HCT116 (cell line): ENCODE measurements around the gene PATE3. TPM values are rescaled to one million over a fixed set of nuclear protein-coding genes. Genes with fewer than 3 reads are reported as not detected.

ENCODE experiments used
- ATAC-seq: fragments of 200-7000 bp; cut with Tn5 transposase; 2 replicates; pipeline ENCODE4 v1.9.1; 2020; ENCODE audit warnings: mild to moderate bottlenecking, moderate library complexity
- BruUV-seq: library from RNA; stranded (reverse); fragments of 400-500 nt; replicated peaks from 2 replicates; lab custom pipeline; 2021; lab: Mats Ljungman, UMichigan
- CTCF ChIA-PET: fragments of 300-600 bp; sonication (Branson Sonifier 250); formaldehyde crosslinking; loops from one replicate; lab custom pipeline; 2021; ENCODE audit warnings: antibody characterized with exemption; lab: Charles Lee
- POLR2A ChIA-PET: fragments of 300-600, 350-600 bp; sonication (Branson Sonifier 250); formaldehyde crosslinking; loops from one replicate; lab custom pipeline; 2021; ENCODE audit warnings: antibody characterized with exemption; lab: Charles Lee
- RAD21 ChIA-PET, 2 experiments: fragments of 300-600 bp; sonication (Branson Sonifier 250); formaldehyde crosslinking; loops; one replicate each; lab custom pipeline; 2023; ENCODE audit warnings: low total read pairs in 2 of 2; ENCODE audit not compliant: uncharacterized antibody in 2 of 2, unreplicated experiment in 2 of 2, low non-redundant PET in 1 of 2; lab: Charles Lee
- DNase-seq: peaks from one replicate; pipeline ENCODE4 v3.0.0-alpha.2; 2010; ENCODE audit warnings: low read depth, low spot score
- H2AFZ ChIP-seq: fragments of 200-600 bp; shearing (Covaris generic), sonication (generic); 2 replicates; pipeline ENCODE4 v1.6.1; 2017; ENCODE audit warnings: low read depth, mixed run types, mixed read lengths, antibody characterized with exemption, low read length; ENCODE audit not compliant: poor library complexity, severe bottlenecking
- H3K27ac ChIP-seq: 2 replicates; pipeline ENCODE4 v1.5.1; 2012; ENCODE audit warnings: low read depth, low read length
- H3K27me3 ChIP-seq: fragments of 200-600 bp; sonication (generic); 2 replicates; pipeline ENCODE4 v1.6.1; 2016; ENCODE audit warnings: mixed run types, low read length, mixed read lengths; ENCODE audit not compliant: insufficient read depth
- H3K36me3 ChIP-seq, 2 experiments: fragments of 200-500 bp in 1 of 2; fragments of 200-600 bp in 1 of 2; sonication (Bioruptor generic) in 1 of 2; sonication (generic) in 1 of 2; 2 replicates each; pipeline versions ENCODE4 v1.5.1 to v1.6.1; 2014 to 2016; ENCODE audit warnings: low read length in 2 of 2, inconsistent platforms in 1 of 2, mixed read lengths in 1 of 2, mixed run types in 1 of 2; ENCODE audit not compliant: insufficient read depth in 2 of 2, control insufficient read depth in 1 of 2
- H3K4me1 ChIP-seq, 2 experiments: fragments of 200-600 bp in 1 of 2; sonication (generic) in 1 of 2; 2 replicates each; pipeline versions ENCODE4 v1.5.1 to v1.6.1; 2012 to 2017; ENCODE audit warnings: low read length in 2 of 2, inconsistent platforms in 1 of 2, mild to moderate bottlenecking in 1 of 2, mixed read lengths in 1 of 2, mixed run types in 1 of 2, moderate library complexity in 1 of 2; ENCODE audit not compliant: insufficient read depth in 2 of 2, control insufficient read depth in 1 of 2
- H3K4me2 ChIP-seq: fragments of 200-600 bp; sonication (generic); 2 replicates; pipeline ENCODE4 v1.6.1; 2017; ENCODE audit warnings: mixed run types, low read length, mixed read lengths
- H3K4me3 ChIP-seq, 2 experiments: fragments of 200-600 bp in 1 of 2; sonication (generic) in 1 of 2; replicated peaks in 1 of 2; 2 replicates each; pipeline ENCODE4 v1.5.1; 2011 to 2016; ENCODE audit warnings: low read length in 2 of 2, control low read depth in 1 of 2, low read depth in 1 of 2, mild to moderate bottlenecking in 1 of 2, mixed read lengths in 1 of 2, mixed run types in 1 of 2
- H3K79me2 ChIP-seq: fragments of 200-600 bp; sonication (generic); 2 replicates; pipeline ENCODE4 v1.6.1; 2017; ENCODE audit warnings: mild to moderate bottlenecking, mixed run types, low read length, moderate library complexity, mixed read lengths; ENCODE audit not compliant: insufficient read depth
- H3K9ac ChIP-seq: fragments of 200-600 bp; sonication (generic); 2 replicates; pipeline ENCODE4 v1.6.1; 2016; ENCODE audit warnings: low read length, mixed read lengths
- H3K9me2 ChIP-seq: fragments of 200-600 bp; sonication (generic), shearing (Covaris generic); 2 replicates; pipeline ENCODE4 v1.6.1; 2017; ENCODE audit warnings: mixed run types, mild to moderate bottlenecking, moderate library complexity; ENCODE audit not compliant: insufficient read depth
- H3K9me3 ChIP-seq, 2 experiments: fragments of 200-500 bp in 1 of 2; fragments of 200-600 bp in 1 of 2; sonication (Bioruptor generic) in 1 of 2; sonication (generic) in 1 of 2; 2 replicates each; pipeline ENCODE4 v1.6.1; 2014 to 2017; ENCODE audit warnings: low read length in 2 of 2, mixed read lengths in 2 of 2, inconsistent platforms in 1 of 2, low read depth in 1 of 2, mild to moderate bottlenecking in 1 of 2, mixed run types in 1 of 2, moderate library complexity in 1 of 2; ENCODE audit not compliant: control insufficient read depth in 1 of 2, insufficient read depth in 1 of 2
- H4K20me1 ChIP-seq: fragments of 200-600 bp; sonication (generic), shearing (Covaris generic); 2 replicates; pipeline ENCODE4 v1.6.1; 2017; ENCODE audit warnings: mixed run types, mild to moderate bottlenecking, moderate library complexity; ENCODE audit not compliant: insufficient read depth
- ATF3 ChIP-seq: IDR thresholded peaks from 2 replicates; pipeline ENCODE4 v1.6.1; 2012
- CTCF ChIP-seq, 3 experiments: fragments of 200-600 bp in 1 of 3; sonication (generic) in 1 of 3; IDR thresholded peaks in 2 of 3; conservative IDR thresholded peaks in 1 of 3; 2 replicates each; pipeline ENCODE4 v1.5.1; 2012 to 2017; ENCODE audit warnings: low read depth in 2 of 3, low read length in 2 of 3, antibody characterized with exemption in 1 of 3, borderline replicate concordance in 1 of 3, control low read depth in 1 of 3, mild to moderate bottlenecking in 1 of 3, mixed read lengths in 1 of 3, mixed run types in 1 of 3, moderate library complexity in 1 of 3; ENCODE audit not compliant: insufficient read depth in 1 of 3
- ELF1 ChIP-seq: IDR thresholded peaks from 2 replicates; pipeline ENCODE4 v1.6.1; 2012; ENCODE audit warnings: low read depth, borderline replicate concordance
- EZH2phosphoT487 ChIP-seq: fragments of 200-600 bp; IDR thresholded peaks from 2 replicates; pipeline ENCODE4 v1.6.1; 2018; ENCODE audit warnings: antibody characterized with exemption, borderline replicate concordance
- FOSL1 ChIP-seq: IDR thresholded peaks from 2 replicates; pipeline ENCODE4 v1.6.1; 2012; ENCODE audit warnings: low read depth
- MAX ChIP-seq: IDR thresholded peaks from 2 replicates; pipeline ENCODE4 v1.6.1; 2012
- POLR2A ChIP-seq: IDR thresholded peaks from 2 replicates; pipeline ENCODE4 v1.7.0; 2011; ENCODE audit warnings: borderline replicate concordance; ENCODE audit not compliant: insufficient read depth, insufficient read length; ENCODE audit errors: extremely low read depth
- REST ChIP-seq: IDR thresholded peaks from 2 replicates; pipeline ENCODE4 v1.6.1; 2012; ENCODE audit warnings: low read depth
- SIN3A ChIP-seq: IDR thresholded peaks from 2 replicates; pipeline ENCODE4 v1.6.1; 2012; ENCODE audit warnings: low read depth
- SP1 ChIP-seq: IDR thresholded peaks from 2 replicates; pipeline ENCODE4 v1.6.1; 2012; ENCODE audit warnings: low read depth
- SRF ChIP-seq: IDR thresholded peaks from 2 replicates; pipeline ENCODE4 v1.6.1; 2012; ENCODE audit warnings: low read depth
- TCF7L2 ChIP-seq: IDR thresholded peaks from 2 replicates; pipeline ENCODE4 v1.7.0; 2011; ENCODE audit warnings: borderline replicate concordance, inconsistent platforms; ENCODE audit not compliant: insufficient read depth, insufficient read length; ENCODE audit errors: extremely low read depth
- ZNF274 ChIP-seq: fragments of 200-500 bp; sonication (Bioruptor generic); IDR thresholded peaks from 2 replicates; pipeline ENCODE4 v1.6.1; 2014; ENCODE audit warnings: mild to moderate bottlenecking, low read depth, low read length, inconsistent platforms
- intact Hi-C: fragments of 100-400 bp; cut with micrococcal nuclease; formaldehyde crosslinking; loops from 2 replicates; pipeline ENCODE4 v1.10.0; 2022
- total RNA-seq: library from RNA; stranded (reverse); gene quantifications from one replicate; pipeline ENCODE4 v1.2.1, GENCODE V29; 2021; ENCODE audit not compliant: unreplicated experiment

The PATE3 gene
- total RNA-seq, 1 experiment from 2014 or later: not detected

- no peaks in the 10 kb centered on the region for H3K79me2 ChIP-seq
- no TSS peak for BruUV-seq
- POLR2A ChIA-PET: no interaction called here
- no peaks in the 10 kb centered on the region for H3K4me1 ChIP-seq
- RAD21 ChIA-PET: no interaction called here
- H2AFZ ChIP-seq: no peak overlapping the region
- intact Hi-C loops: no loop called here
- no peak overlapping the region for H3K27ac ChIP-seq
- no peak overlapping the region for H3K4me2 ChIP-seq
- H4K20me1 ChIP-seq: no peaks in the 10 kb centered on the region
- no peak overlapping the region for H3K4me3 ChIP-seq
- DNase-seq: no peak
- no peak overlapping the region for H3K9ac ChIP-seq
- no peaks in the 10 kb centered on the region for H3K9me2 ChIP-seq
- CTCF ChIA-PET: no interaction called here
- peaks cover 65% of the 10 kb centered on the region for H3K27me3 ChIP-seq
- no peak for TF ChIP-seq SIN3A
- TF ChIP-seq SRF: no peak
- TF ChIP-seq ZNF274: no peak
- TF ChIP-seq ELF1: no peak
- TF ChIP-seq TCF7L2: no peak
- TF ChIP-seq MAX: no peak
- TF ChIP-seq FOSL1: no peak
- TF ChIP-seq, all 23 proteins: peak for 0
- no peak for ATAC-seq
- H3K36me3 ChIP-seq: no peaks in the 10 kb centered on the region
- no peaks in the 10 kb centered on the region for H3K9me3 ChIP-seq
Measured at GRCh38 chr11:125763483-125763882, 24.4 kb upstream of the PATE3 start.

GRCh38 chr11:125766251-125766650 is 21.7 kb upstream of the PATE3 start:
- BruUV-seq: no TSS peak
- TF ChIP-seq ATF3 (no peak), MAX (no peak), ELF1 (no peak), ZNF274 (no peak), CTCF (IDR thresholded peaks at IDR 0.05 in 2 of 3, conservative IDR thresholded peaks at IDR 0.05 in 1 of 3; ENCODE audit: borderline replicate concordance in 1 of 3, insufficient read depth in 1 of 3, low read depth in 2 of 3, low read length in 2 of 3) (no peak), EZH2phosphoT487 (no peak), SP1 (no peak), REST (no peak), POLR2A (no peak)

More at GRCh38 chr11:125766251-125766650, 21.7 kb upstream of the PATE3 start:
- no peak for ATAC-seq
- peaks cover 86% of the 10 kb centered on the region for H3K27me3 ChIP-seq
- CTCF ChIA-PET: no interaction called here
- H2AFZ ChIP-seq: no peak overlapping the region
- H3K9me2 ChIP-seq: no peaks in the 10 kb centered on the region
- no peak overlapping the region for H3K4me3 ChIP-seq
- RAD21 ChIA-PET: no interaction called here
- no peaks in the 10 kb centered on the region for H3K9me3 ChIP-seq
- no peaks in the 10 kb centered on the region for H3K79me2 ChIP-seq
- POLR2A ChIA-PET: no interaction called here
- H3K36me3 ChIP-seq: no peaks in the 10 kb centered on the region
- DNase-seq: no peak
- no peak overlapping the region for H3K27ac ChIP-seq
- no peak overlapping the region for H3K4me2 ChIP-seq
- H3K9ac ChIP-seq: no peak overlapping the region
- no peaks in the 10 kb centered on the region for H4K20me1 ChIP-seq
- intact Hi-C loops: no loop called here
- no peaks in the 10 kb centered on the region for H3K4me1 ChIP-seq
